Pancreas (tissue), 10 donors: Measurements from ENCODE around the gene PWWP2B. TPM values are rescaled to one million over a fixed set of nuclear protein-coding genes. Genes with fewer than 3 reads are reported as not detected.

Source experiments
- ATAC-seq, 4 donors: fragments of 200-7000 bp; cut with Tn5 transposase; one replicate each; pipeline versions ENCODE4 v1.8.0 to v1.9.1; 2020; ENCODE audit warnings: mild to moderate bottlenecking in 4 of 4, moderate library complexity in 4 of 4
- DNase-seq, 6 donors: peaks; one replicate each; pipeline ENCODE4 v3.0.0-alpha.2; 2020
- FAIRE-seq: peaks from 2 replicates; lab custom pipeline; 2012; peaks lifted over from hg19 to GRCh38; lab: Jason Lieb, UNC
- H3K27ac ChIP-seq, 4 donors: fragments of 200-600 bp; sonication (generic); 1 replicate in 3 of 4; 2 replicates in 1 of 4; pipeline versions ENCODE4 v1.5.0 to v1.8.0; 2020
- H3K27me3 ChIP-seq, 4 donors: fragments of 200-600 bp; one replicate each; pipeline ENCODE4 v1.8.0; 2021
- H3K36me3 ChIP-seq, 3 donors: fragments of 200-600 bp; sonication (generic) in 1 of 3; one replicate each; pipeline versions ENCODE4 v1.5.0 to v1.8.0; 2020 to 2021
- H3K4me1 ChIP-seq, 3 donors: fragments of 200-600 bp; one replicate each; pipeline ENCODE4 v1.8.0; 2021
- H3K4me3 ChIP-seq, 4 donors: fragments of 200-600 bp; sonication (generic) in 2 of 4; one replicate each; pipeline versions ENCODE4 v1.5.0 to v1.8.0; 2020 to 2021
- H3K9me3 ChIP-seq, 4 donors: fragments of 200-600 bp; one replicate each; pipeline ENCODE4 v1.8.0; 2021
- WGBS, 2 donors: extraction: QIAGEN DNeasy Blood & Tissue Kit; methylation state at CpG; one replicate each; pipeline ENCODE4 v1.1.7; 2013; 5-methylcytosine and 5-hydroxymethylcytosine counted together
- intact Hi-C, 3 donors: fragments of 100-400 bp; cut with DNase I; formaldehyde crosslinking; loops; one replicate each; pipeline versions ENCODE4 v1.11.1 to v1.14.2; 2022
- polyA plus RNA-seq, 2 donors: library from polyadenylated mRNA; stranded (reverse); fragments of 200-250 nt; gene quantifications; one replicate each; pipeline ENCODE4 v1.2.3, GENCODE V29; 2013
- total RNA-seq, 6 donors: library from RNA; stranded (reverse); fragmentation: NEBNext Ultra II Directional in 4 of 6; extraction: Animal tissue kit (Norgen Biotek cat#: 25700) in 4 of 6; gene quantifications; one replicate each; pipeline versions ENCODE4 v1.2.1 to v1.2.4, GENCODE V29; 2021 to 2023
- TF ChIP-seq, protein P1 (sequence below), 4 donors: fragments of 200-600 bp; sonication (generic) in 3 of 4; IDR thresholded peaks; one replicate each; pipeline versions ENCODE4 v1.5.0 to v1.8.0; 2021; ENCODE audit warnings: antibody characterized with exemption in 4 of 4
- donor health status: healthy with polysubstance abuse.
- donor health status: DM: no; HTN: no; CAD: no; lungs with moderate emphysema.
- donor health status: DM: no; HTN: no; CAD: no.
- donor health status: control.
- donor health status: control.
- donor health status: Bipolar disorder and iron deficiency.
- donor health status: DM: yes; HTN: yes; CAD: no.
- donor health status: DM: no; HTN: no; CAD: no.
- donor health status: DM: no; HTN: no; CAD: no.
- donor health status: DM: yes; HTN: yes; CAD: no.

Gene PWWP2B
- total RNA-seq (10 to 100 TPM; 17.8 to 44.1 (median 25.9) TPM), polyA plus RNA-seq (10 to 100 TPM; 23.5 to 25.2 TPM)

GRCh38 chr10:132397036-132397541 lies at the start of gene PWWP2B:
TSS of gene PWWP2B (plus strand) at chr10:132397200. CDS start at chr10:132397227, 27 bp downstream.
- Histone ChIP-seq H3K4me1 (peaks cover 26 to 38% (median 28%) of the 10 kb centered on the region in 3 donors), H3K27me3 (no peaks in the 10 kb centered on the region), H3K27ac (peak within 1 kb of the TSS; percentile 94 to 96 (median 95)), H3K36me3 (no peaks in the 10 kb centered on the region), H3K9me3 (no peaks in the 10 kb centered on the region), H3K4me3 (peak within 1 kb of the TSS; percentile 59 to 80 (median 73))
- ATAC-seq (peak in 1 of 4 donors; percentile 10), FAIRE-seq (no peak), DNase-seq (peak; percentile 51 to 84 (median 70))
- TF ChIP-seq, protein P1, sequence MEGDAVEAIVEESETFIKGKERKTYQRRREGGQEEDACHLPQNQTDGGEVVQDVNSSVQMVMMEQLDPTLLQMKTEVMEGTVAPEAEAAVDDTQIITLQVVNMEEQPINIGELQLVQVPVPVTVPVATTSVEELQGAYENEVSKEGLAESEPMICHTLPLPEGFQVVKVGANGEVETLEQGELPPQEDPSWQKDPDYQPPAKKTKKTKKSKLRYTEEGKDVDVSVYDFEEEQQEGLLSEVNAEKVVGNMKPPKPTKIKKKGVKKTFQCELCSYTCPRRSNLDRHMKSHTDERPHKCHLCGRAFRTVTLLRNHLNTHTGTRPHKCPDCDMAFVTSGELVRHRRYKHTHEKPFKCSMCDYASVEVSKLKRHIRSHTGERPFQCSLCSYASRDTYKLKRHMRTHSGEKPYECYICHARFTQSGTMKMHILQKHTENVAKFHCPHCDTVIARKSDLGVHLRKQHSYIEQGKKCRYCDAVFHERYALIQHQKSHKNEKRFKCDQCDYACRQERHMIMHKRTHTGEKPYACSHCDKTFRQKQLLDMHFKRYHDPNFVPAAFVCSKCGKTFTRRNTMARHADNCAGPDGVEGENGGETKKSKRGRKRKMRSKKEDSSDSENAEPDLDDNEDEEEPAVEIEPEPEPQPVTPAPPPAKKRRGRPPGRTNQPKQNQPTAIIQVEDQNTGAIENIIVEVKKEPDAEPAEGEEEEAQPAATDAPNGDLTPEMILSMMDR (IDR thresholded peaks at IDR 0.05): no peak
- intact Hi-C loops: no loop called here
- 0 to 1% methylated on average over 24 to 86 of the region's 86 CpGs for WGBS, 2 donors

DNA sequence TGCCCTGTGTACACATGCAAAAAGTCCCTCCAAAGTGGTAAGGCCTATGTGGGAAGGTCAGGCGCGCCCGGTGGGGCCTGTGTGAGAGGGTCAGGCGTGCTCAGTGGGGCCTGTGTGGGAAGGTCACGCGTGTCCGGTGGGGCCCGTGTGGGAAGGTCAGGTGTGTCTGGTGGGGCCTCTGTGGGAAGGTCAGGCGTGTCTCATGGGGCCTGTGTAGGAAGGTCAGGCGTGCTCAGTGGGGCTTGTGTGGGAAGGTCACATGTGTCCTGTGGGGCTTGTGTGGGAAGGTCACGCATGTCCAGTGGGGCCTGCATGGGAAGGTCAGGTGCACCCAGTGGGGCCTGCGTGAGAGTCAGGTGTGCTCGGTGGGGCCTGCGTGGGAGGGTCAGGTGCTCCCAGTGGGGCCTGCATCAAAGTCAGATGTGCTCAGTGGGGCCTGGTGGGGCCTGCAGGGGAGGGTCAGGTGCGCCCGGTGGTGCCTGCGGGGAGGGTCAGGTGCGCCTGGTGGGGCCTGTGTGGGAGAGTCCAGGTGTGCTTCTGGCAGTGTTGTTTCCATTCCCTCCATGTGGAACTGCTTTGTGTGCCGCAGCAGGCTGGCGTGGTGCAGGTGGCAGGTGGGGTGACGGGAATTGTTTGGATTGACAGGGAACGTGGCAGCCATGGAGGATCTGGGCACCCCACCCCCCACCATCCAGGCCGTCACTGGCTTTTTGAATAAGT lies 49.6 kb upstream of the PWWP2B start:
- no peaks in the 10 kb centered on the region for H3K4me1 ChIP-seq
- H3K4me3 ChIP-seq: no peak overlapping the region
- no peaks in the 10 kb centered on the region for H3K9me3 ChIP-seq
- 89 to 93% methylated on average over 23 of the region's 23 CpGs for WGBS, 2 donors
- TF ChIP-seq, protein P1 (IDR thresholded peaks at IDR 0.05): no peak
- DNase-seq (peak in 1 of 6 donors; percentile 65), FAIRE-seq (no peak), ATAC-seq (no peak)
- no peaks in the 10 kb centered on the region for H3K27me3 ChIP-seq
- H3K36me3 ChIP-seq: peaks cover 0 to 1% (median 0%) of the 10 kb centered on the region in 3 donors
- H3K27ac ChIP-seq: no peak overlapping the region
- intact Hi-C loops: no loop called here

DNA sequence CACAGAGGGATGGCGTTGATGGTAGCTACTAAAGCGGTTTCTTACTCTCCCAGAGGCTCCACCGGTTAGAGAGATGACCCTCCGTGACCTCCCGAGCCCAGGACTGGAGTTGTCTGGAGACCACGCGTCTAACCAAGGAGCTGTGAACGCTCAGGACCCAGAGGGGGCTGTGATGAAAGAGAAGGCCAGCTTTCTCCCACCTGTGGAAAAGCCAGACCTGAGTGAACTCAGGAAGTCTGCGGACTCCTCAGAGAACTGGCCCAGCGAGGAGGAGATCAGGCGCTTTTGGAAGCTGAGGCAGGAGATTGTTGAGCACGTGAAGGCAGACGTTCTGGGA lies 49.1 kb upstream of the PWWP2B start:
- Histone ChIP-seq H3K27me3 (no peaks in the 10 kb centered on the region), H3K9me3 (no peaks in the 10 kb centered on the region), H3K4me3 (no peak overlapping the region), H3K27ac (no peak overlapping the region), H3K36me3 (no peaks in the 10 kb centered on the region), H3K4me1 (no peaks in the 10 kb centered on the region)
- ATAC-seq: no peak
- TF ChIP-seq, protein P1 (IDR thresholded peaks at IDR 0.05): no peak
- intact Hi-C loops: no loop called here
- peak in 1 of 6 donors; percentile 12 for DNase-seq
- 81 to 86% methylated on average over 13 of the region's 13 CpGs for WGBS, 2 donors
- no peak for FAIRE-seq

DNA sequence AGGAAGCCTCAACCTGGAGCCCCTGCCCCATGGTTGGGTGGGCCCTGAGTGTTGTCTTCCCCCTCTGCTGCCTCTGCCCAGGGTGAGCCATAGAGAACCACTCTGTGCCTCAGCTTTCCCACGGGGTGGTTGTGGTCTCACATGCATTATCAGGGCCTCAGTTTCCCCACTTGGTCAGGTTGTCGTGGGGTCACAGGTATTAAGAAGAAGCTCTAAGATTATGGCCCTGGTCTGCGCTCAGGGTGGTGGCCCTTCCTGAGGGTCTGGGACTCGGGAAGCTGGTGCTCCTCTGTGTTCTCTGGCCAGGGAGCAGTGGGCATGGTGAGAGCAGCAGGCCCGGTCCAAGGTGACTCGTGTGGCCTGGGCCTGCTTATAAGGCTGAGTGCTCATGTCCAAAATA lies 47.2 kb upstream of the PWWP2B start:
- no peak for FAIRE-seq
- intact Hi-C loops: loop anchor here (5.0 to 10.0 kb wide), 3 partner anchors 122 to 127 kb away; no protein-coding TSS in a partner anchor
- Histone ChIP-seq H3K4me3 (no peak overlapping the region), H3K9me3 (no peaks in the 10 kb centered on the region), H3K27me3 (no peaks in the 10 kb centered on the region), H3K36me3 (no peaks in the 10 kb centered on the region), H3K4me1 (no peaks in the 10 kb centered on the region), H3K27ac (no peak overlapping the region)
- TF ChIP-seq, protein P1 (IDR thresholded peaks at IDR 0.05): no peak
- no peak for ATAC-seq
- DNase-seq: peak in 2 of 6 donors; percentile 17 to 24
- WGBS, 2 donors: 80 to 86% methylated on average over 6 of the region's 6 CpGs

DNA sequence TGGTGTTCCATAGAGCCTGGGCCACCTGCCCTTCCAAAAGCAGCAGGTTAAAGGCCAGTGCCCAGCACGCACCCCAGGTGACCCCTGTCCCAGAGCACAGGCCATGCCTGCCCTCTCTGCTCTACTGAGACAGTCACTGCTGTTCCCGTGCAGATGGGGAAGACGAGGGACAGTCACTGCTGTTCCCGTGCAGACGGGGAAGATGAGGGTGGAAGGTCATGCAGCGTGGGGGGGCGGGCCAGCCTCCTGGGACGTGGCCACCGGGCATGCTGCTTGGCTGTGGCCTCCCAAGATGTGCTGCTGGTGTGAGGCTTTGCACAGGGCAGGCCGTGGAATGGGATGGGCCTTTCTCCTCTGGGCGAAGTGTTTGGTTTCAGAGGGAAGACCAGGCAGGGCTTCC lies 46.6 kb upstream of the PWWP2B start:
- H3K4me3 ChIP-seq: no peak overlapping the region
- no peaks in the 10 kb centered on the region for H3K36me3 ChIP-seq
- TF ChIP-seq, protein P1 (IDR thresholded peaks at IDR 0.05): no peak
- H3K27me3 ChIP-seq: no peaks in the 10 kb centered on the region
- intact Hi-C loops: loop anchor here (5.0 to 10.0 kb wide), 3 partner anchors 123 to 128 kb away; no protein-coding TSS in a partner anchor
- no peaks in the 10 kb centered on the region for H3K9me3 ChIP-seq
- ATAC-seq: no peak
- no peak for FAIRE-seq
- H3K4me1 ChIP-seq: no peaks in the 10 kb centered on the region
- DNase-seq: peak in 2 of 6 donors; percentile 37 to 43
- no peak overlapping the region for H3K27ac ChIP-seq
- WGBS, 2 donors: 80 to 87% methylated on average over 11 of the region's 11 CpGs
